Left lobe of liver (tissue), 2 donors: Measurements from ENCODE around the gene ERH. TPM values are rescaled to one million over a fixed set of nuclear protein-coding genes. Genes with fewer than 3 reads are reported as not detected.

Experiments used
- ATAC-seq: fragments of 200-7000 bp; cut with Tn5 transposase; one replicate; pipeline ENCODE4 v1.9.1; 2020; ENCODE audit warnings: mild to moderate bottlenecking, moderate library complexity
- DNase-seq: peaks from one replicate; pipeline ENCODE4 v3.0.0-alpha.2; 2020; ENCODE audit warnings: low spot score
- total RNA-seq: library from RNA; stranded (reverse); gene quantifications from one replicate; pipeline ENCODE4 v1.2.1, GENCODE V29; 2021
- donor health status: DM: no; HTN: no; CAD: no; lungs with moderate emphysema.
- donor health status: DM: no; HTN: yes; CAD: no.

The ERH gene
- total RNA-seq, 1 donor from 2014 or later, result 53.2 TPM

DNA sequence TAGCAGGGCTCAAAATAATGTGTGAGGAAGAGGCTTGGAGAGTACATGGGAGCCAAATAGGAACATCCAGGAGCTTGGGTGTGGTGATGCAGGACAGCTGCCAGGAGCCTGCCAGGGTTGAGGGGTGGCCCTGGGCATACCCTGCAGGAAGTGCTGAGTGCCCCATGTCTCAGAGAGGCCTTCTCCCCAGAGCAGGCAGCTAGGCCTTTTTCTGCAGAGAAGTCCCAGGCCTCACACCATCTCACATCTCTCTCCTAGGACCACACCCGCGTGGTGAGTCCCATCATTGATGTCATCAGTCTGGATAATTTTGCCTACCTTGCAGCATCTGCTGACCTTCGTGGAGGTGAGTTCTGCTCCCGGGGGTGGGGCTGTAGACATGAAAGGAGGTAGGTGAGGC is 66.9 kb downstream of the ERH start:
- ATAC-seq, result no peak
- no peak for DNase-seq

Other genes with a start within 250 kb of the ERH start
- 31.9 TPM for gene DCAF5, start 245.2 kb downstream of the ERH start, total RNA-seq
- gene EXD2, start 206.8 kb downstream of the ERH start, total RNA-seq, result 8.2 TPM
- 1.1 TPM for gene GALNT16, start 138.1 kb downstream of the ERH start, total RNA-seq
- 55.2 TPM for gene SLC39A9, start 393 bp upstream of the ERH start, total RNA-seq
- not detected for gene PLEKHD1, start 86.4 kb upstream of the ERH start, total RNA-seq
- gene CCDC177, start 176.6 kb upstream of the ERH start, total RNA-seq, result 0.08 TPM
- gene SUSD6, start 213.3 kb upstream of the ERH start, total RNA-seq, result 14.8 TPM